ENCODE measurements around the gene DEFB108B.
"Not testable (repeated sequence)": the region's sequence is repeated elsewhere in the genome, so short reads cannot be mapped to it uniquely, and the experiment has no call there.

Gene DEFB108B

DNA sequence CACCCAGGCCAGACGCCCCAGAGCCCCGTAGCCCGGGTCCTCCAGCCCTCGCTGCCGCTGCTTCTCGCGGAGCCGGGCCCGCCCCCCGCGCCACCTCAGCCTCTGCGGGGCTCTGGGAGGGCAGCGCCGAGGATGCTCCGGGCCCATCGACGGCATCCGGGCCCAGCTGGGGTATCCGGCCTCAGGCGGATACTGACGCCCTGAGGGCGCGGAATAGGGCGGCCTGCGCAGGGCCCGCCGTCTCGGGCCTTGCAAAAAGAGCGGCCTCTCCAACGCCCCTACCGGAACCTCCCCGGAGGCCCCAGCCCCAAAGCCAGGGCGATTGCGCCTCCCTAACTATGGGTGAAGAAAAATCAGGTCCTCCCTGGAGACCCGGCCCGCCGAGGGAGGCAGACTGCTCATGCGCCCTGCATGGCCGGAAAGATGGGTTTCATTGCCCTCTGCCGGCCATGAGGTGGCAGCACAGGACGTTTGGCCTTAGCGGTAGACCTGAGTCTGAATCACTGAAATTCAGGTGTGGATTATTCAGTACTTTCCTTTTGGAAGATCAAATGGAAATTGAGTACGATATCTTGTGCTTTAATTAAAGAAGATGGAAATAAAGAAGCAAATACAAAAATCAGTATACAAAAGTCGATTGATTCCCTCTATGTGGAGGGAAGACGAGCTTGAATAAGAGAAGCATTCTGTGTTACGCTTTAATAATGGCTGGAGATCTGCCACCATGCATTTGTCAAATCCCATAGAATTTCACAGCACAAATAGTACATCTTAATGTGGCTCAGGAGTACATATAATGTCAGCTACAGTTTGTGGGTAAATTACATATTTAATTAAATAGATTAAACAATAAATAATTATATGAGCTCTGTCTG lies 19.3 kb upstream of the DEFB108B start:
- peak; percentile 57 for DNase-seq (ENCODE audit: low read depth, low spot score)

DNA sequence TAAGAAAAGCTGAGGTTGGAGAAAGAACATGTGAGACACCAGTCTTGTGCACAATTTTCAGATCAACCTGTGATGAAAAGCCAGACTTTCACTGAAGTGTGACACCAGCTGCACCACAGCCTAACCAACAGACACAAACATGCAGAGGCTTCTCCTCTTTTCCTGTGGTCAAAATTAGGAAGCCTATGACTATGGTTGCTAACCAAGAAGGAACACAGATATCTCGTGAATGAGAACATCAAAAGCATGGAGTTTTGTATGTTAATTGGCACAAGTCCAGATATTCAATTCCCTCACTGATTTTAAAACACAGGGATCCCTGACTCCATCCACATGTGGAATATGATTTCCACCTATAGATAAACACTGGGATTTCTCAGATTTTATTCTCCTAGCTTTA lies 11.5 kb upstream of the DEFB108B start:
- DNase-seq (ENCODE audit: low read depth, low spot score), result not testable (repeated sequence)

DNA sequence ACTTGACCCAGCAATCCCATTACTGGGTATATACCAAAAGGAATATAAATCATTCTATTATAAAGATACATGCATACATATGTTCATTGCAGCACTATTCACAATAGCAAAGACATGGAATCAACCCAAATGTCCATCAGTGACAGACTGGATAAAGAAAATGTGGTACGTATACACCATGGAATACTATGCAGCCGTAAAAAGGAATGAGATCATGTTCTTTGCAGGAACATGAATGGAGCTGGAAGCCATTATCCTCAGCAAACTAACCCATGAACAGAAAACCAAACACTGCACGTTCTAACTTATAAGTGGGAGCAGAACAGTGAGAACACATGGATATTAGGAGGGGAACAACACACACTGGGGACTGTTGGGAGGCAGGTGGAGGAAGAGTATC lies 3.8 kb upstream of the DEFB108B start:
- DNase-seq (ENCODE audit: low read depth, low spot score), result not testable (repeated sequence)

DNA sequence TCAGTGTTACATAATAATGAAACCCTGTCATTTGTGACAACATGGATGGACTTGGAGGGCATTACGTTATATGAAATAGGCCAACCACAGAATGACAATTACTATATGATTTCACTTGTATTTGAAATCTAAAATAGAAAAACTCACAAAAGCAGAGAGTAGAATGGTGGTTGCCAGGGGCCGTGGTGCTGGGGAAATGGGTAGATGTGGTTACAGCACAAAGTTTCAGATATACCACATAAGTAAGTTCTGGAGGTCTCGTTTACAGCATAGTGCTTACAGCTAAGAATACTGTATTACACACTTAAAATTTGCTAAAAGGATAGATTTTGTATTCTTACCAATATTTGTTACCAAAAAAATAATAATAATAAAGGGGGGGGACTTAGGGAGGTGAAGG lies 3.3 kb upstream of the DEFB108B start:
- not testable (repeated sequence) for DNase-seq (ENCODE audit: low read depth, low spot score)

DNA sequence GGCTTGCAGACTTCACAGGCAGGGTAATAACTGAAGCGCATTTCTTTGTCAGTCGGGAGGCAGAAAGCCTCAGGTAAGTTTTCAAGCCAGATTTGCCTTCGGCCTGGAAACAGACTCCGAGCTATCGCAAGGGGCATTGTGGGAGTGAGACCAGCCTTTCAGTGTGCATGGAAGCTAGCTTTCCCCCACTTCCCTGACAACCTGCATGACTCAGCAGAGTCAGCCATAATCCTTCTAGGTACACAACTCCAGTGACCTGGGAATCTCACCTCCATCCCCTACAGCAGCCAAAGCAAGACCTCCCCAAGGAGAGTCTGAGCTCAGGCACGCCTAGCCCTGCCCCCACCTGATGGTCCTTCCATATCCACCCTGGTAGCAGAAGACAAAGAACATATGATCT lies 9.7 kb downstream of the DEFB108B start:
- DNase-seq (ENCODE audit: low read depth, low spot score), result not testable (repeated sequence)

DNA sequence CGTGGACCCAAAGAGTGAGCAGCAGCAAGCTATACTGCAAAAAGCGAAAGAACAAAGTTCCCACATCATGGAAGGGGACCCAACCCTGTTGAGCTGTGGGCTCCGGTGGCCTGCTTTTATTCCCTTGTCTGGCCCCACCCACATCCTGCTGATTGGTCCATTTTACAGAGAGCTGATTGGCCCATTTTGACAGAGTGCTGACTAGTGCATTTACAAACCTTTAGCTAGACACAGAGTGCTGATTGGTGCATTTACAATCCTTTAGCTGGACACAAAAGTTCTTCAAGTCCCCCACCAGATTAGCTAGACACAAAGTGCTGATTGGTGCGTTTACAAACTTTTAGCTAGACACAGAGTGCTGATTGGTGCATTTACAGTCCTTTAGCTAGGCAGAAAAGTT lies 10.4 kb downstream of the DEFB108B start:
- DNase-seq (ENCODE audit: low read depth, low spot score), result not testable (repeated sequence)

DNA sequence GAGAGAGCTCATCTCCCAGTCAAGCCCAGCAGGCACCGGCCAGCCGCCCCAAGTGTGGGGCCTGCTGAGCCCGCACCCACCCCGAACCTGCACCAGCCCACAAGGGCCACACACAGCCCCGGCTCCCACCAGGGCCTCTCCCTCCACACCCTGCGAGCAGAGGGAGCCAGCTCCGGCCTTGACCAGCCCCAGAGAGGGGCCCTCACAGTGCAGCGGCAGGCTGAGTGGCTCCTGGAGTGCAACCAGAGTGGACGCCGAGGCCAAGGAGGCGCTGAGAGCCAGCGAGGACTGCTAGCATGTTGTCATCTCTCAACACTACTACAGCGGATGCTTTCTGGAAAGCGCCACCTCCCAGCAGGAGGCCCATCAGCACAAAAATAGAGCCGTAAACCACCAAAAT lies 10.9 kb downstream of the DEFB108B start:
- DNase-seq (ENCODE audit: low read depth, low spot score), result peak; percentile 35

DNA sequence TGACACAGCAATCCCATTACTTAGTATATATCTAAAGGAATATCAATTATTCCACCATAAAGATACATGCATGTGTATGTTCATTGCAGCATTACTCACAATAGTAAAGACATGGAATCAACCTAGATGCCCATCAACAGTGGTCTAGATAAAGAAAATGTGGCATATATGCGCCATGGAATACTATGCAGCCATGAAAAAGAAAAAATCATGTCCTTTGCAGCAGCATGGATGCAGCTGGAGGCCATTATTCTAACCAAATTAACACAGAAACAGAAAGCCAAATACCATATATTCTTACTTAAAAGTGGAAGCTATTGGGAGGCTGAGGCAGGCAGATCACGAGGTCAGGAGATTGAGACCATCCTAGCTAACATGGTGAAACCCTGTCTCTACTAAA lies 20.9 kb downstream of the DEFB108B start:
- DNase-seq (ENCODE audit: low read depth, low spot score), result not testable (repeated sequence)

DNA sequence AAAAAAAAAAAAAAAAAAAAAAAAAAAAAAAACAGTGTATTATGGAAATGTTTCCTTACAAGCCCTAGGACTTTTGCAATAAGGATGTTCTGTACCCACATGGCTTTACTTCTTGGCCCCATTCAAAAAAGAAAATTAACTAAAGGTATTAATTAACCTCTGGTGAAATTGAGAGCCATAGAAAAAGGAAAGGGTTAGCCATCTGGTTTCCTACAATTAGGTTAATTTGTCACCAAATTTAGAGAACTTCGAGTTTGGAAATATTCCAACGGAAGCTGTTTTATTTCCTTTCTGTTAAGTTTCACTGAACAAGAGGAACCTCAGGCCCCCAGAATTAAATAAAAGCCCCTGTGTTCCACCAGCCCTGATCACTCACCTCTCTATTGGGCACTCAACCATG lies 22.9 kb downstream of the DEFB108B start:
- not testable (repeated sequence) for DNase-seq (ENCODE audit: low read depth, low spot score)

DNA sequence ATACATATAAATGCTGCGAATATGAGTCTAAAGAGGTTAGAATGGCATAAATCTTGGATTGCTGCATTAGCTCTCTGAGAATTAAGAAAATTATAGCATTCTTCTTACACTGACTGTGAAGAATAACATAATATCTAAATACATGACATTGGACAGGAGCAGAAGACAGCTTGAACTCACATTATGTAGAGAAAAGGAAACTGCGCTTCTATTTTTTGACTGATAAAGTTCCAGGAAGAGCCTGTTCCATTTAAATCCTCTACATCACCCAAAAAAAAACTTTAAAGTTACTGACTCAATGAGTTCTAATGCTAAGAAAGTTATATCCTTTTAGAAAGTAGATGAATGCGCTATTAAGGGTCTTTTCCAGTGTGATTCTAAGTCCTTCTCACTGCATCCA lies 27.8 kb downstream of the DEFB108B start:
- DNase-seq (ENCODE audit: low read depth, low spot score), result not testable (repeated sequence)

DNA sequence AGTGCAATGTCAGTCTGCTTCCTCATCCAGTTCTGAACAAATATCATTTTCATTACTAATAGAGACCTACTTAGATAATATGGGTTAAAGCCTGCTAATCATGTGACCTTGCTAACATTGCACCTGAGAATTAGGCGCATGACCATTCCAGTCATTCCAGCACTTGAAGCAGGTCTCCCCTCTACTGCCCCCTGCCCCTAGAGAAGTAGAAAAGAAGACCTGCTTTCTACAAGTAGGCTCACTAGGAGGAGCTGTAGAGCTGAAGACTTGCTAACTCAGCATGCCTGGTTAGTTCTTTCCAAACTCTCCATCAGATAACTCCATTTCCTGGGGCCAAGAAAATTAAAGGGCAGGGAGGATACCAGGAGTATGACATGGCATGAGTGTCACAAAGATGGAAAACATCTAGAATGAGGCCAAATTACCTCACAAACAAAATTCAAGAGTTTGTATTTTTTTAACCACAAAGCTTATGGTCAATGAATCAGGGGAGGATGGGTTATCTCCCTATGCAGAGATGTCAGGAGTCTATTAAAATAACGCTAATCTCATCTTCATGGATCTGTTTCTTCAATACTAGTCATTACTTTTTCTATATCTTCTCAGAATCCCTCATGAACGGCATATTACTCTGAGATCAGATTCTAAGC lies 31.1 kb downstream of the DEFB108B start:
- peak; percentile 65 for DNase-seq (ENCODE audit: low read depth, low spot score)

DNA sequence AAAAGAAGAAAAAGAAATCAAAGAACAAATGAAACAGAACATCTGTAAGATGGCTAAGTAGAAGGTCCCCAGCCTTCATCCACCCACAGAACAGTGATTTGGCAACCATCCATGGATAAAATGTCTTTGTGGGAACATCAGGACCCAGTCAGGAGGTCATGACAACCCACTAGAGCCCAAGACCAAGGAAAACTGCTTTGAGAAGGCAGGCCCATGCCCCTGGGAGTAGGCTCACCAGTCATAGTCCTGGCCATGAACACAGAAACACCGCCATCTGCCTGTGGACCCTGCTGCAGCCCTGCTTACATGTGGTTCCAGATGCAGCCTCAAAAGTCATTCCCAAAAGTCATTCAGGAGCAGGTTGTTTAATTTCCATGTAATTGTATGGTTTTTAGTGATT lies 34.2 kb downstream of the DEFB108B start:
- not testable (repeated sequence) for DNase-seq (ENCODE audit: low read depth, low spot score)

DNA sequence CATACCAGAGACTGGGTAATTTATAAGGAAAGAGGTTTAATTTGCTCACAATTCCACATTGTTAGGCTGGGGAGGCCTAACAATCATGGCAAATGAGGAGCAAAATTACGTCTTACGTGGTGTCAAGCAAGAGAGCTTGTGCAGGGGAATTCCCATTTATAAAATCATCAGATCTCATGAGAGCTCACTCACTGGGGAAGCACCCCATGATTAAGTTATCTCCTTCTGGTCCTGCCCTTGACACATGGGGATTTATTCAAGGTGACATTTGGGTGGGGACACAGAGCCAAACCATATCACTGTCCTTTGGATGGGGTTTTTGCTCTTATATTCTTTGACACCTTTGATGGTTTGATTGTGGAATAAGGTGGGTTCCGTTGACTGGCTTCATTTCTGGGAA lies 36.9 kb downstream of the DEFB108B start:
- not testable (repeated sequence) for DNase-seq (ENCODE audit: low read depth, low spot score)

DNA sequence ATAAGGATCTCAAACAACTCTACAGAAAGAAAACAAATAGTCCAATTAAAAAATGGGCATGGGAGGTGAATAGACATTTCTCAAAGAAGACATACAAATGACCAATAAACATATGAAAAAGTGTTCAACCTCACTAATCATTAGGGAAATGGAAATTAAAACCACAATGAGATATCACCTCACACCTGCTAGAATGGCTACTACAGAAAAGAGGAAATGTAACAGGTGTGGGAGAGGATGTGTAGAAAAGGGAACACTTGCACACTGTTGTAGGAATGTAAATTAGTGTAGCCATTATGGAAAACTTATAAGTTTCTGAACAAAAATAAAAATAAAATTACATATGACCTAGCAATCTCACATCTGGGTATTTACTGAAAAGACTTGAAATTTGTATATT lies 37.7 kb downstream of the DEFB108B start:
- not testable (repeated sequence) for DNase-seq (ENCODE audit: low read depth, low spot score)

DNA sequence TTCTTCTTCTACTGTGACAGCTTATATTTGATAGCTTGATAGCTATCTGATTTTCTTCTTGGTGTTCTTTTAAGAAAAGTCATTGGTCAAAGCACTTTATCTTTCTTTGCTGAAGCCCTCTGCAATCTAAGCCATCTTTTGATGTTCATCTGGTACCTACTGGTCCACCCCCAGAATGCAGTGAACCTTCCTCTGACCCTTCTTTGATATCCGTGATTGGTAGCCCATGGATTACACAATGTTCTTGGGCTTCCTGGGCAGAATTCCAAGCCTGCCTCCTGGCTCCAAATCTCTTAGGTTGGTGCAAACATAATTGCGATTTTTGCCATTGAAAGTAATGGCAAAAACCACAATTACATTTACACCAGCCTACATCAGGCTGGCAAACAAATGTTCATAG lies 43.3 kb downstream of the DEFB108B start:
- not testable (repeated sequence) for DNase-seq (ENCODE audit: low read depth, low spot score)

DNA sequence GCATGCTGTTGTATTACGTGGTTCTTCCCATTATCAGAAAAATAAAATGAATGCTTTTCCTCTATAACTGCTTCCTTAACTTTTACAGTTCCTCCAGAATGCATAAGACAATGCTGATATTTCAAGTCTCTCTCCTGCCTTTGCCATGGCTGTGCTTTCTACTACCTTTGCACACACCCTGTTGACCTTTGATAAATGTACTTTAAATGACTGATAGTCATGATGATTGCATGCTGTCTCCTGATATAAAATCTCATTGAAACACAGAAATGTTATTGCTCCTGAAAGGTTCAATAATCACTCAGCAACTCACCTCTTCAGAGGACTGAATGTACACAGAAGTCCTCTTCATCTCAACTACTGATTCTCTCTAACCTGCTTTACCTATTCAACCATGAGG lies 45.1 kb downstream of the DEFB108B start, which contains the start of gene DEFB131B:
Gene DEFB131B (plus strand): TSS at position 395 of the 400 bp plus-strand sequence. CDS start 0 bp downstream, at position 395.
- DNase-seq (ENCODE audit: low read depth, low spot score), result not testable (repeated sequence)

DNA sequence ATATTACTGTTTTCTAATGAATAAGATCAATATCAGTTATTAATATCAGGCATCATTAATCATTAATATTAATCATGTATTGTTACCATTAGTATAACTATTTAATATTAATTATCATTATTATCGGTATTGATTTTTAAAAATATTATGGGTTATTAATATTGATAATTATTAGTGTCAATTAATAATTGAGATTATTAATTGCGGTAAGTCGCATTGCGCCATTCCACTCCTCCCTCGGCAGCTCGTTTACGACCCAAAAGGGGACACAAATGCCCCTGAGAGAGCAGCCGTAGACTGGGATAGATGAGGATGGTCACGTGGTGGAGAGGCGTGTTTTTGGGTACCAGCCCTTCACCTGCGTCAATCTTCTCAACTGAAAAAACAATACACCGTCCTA lies 52.8 kb downstream of the DEFB108B start:
- DNase-seq (ENCODE audit: low read depth, low spot score), result not testable (repeated sequence)
